Measurements from ENCODE around the gene SOD1. TPM values are rescaled to one million over a fixed set of nuclear protein-coding genes. Genes with fewer than 3 reads are reported as not detected.

Gene SOD1
- total and polyA plus RNA-seq, 2 of the 13 experiments (the other 11 are each of a cell fraction or from before 2014, with no cell fraction given): 317 to 537 TPM

DNA sequence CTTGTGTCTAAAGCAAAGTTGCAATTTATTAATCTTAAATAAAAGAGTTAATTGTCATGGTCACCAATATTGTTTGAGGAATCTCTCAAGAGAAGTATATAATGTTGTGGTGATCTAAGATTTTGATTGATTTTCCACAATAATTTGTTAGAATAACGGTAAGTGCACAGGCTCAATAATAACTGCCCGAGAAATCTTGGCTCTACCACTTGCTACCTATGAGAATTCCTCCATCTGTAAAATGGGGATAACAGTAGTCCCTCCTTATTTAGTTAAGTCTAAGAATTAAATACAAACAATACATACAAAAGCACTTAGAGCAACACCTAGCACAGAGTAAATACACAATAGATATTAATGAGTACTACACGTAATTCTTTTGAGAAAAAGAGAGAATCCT is 53.6 kb downstream of the SOD1 start:
- H3K9me3 ChIP-seq (ENCODE audit: low read length): no peaks in the 10 kb centered on the region
- peaks cover 97% of the 10 kb centered on the region for H3K79me2 ChIP-seq (ENCODE audit: insufficient read depth, low read length)
- no peaks in the 10 kb centered on the region for H3K36me3 ChIP-seq (replicated peaks in 1 of 2; ENCODE audit: control insufficient read depth in 1 of 2, insufficient read depth in 2 of 2, low read length in 2 of 2)
- in situ Hi-C loops (cut with HindIII; ENCODE audit: extremely low pct_ligation_motif_present, low pct_unique_long_range_greater_than_20kb): no loop called here
- peaks cover 53% of the 10 kb centered on the region for H3K4me1 ChIP-seq (ENCODE audit: insufficient read depth, low read length)
- ATAC-seq (no peak), DNase-seq (ENCODE audit: low spot score) (no peak), FAIRE-seq (no peak)
- no TSS peak for BruUV-seq (replicated peaks)
- H2AFZ ChIP-seq (ENCODE audit: low read length): no peak overlapping the region
- TF ChIP-seq ZIK1 (CRISPR knock-in tag; IDR thresholded peaks at IDR 0.05; ENCODE audit: borderline replicate concordance, low read depth) (no peak), NR2F2 (IDR thresholded peaks at IDR 0.05; ENCODE audit: borderline replicate concordance, low read depth) (no peak), ZNF556 (CRISPR knock-in tag; IDR thresholded peaks at IDR 0.05; ENCODE audit: borderline replicate concordance) (no peak), ZNF17 (CRISPR knock-in tag; IDR thresholded peaks at IDR 0.05) (no peak), FOXC1 (CRISPR knock-in tag; IDR thresholded peaks at IDR 0.05; ENCODE audit: borderline replicate concordance) (no peak), ZNF598 (CRISPR knock-in tag; IDR thresholded peaks at IDR 0.05; ENCODE audit: borderline replicate concordance) (no peak), SNAI1 (CRISPR knock-in tag; IDR thresholded peaks at IDR 0.05; ENCODE audit: borderline replicate concordance) (no peak), TP53 (CRISPR knock-in tag; conservative IDR thresholded peaks at IDR 0.05) (no peak), ZFP36L1 (CRISPR knock-in tag; IDR thresholded peaks at IDR 0.05) (no peak), KLF15 (CRISPR knock-in tag; IDR thresholded peaks at IDR 0.05; ENCODE audit: borderline replicate concordance) (no peak), RAD51 (IDR thresholded peaks at IDR 0.05; ENCODE audit: borderline replicate concordance) (no peak)
- TF ChIP-seq, protein P1, sequence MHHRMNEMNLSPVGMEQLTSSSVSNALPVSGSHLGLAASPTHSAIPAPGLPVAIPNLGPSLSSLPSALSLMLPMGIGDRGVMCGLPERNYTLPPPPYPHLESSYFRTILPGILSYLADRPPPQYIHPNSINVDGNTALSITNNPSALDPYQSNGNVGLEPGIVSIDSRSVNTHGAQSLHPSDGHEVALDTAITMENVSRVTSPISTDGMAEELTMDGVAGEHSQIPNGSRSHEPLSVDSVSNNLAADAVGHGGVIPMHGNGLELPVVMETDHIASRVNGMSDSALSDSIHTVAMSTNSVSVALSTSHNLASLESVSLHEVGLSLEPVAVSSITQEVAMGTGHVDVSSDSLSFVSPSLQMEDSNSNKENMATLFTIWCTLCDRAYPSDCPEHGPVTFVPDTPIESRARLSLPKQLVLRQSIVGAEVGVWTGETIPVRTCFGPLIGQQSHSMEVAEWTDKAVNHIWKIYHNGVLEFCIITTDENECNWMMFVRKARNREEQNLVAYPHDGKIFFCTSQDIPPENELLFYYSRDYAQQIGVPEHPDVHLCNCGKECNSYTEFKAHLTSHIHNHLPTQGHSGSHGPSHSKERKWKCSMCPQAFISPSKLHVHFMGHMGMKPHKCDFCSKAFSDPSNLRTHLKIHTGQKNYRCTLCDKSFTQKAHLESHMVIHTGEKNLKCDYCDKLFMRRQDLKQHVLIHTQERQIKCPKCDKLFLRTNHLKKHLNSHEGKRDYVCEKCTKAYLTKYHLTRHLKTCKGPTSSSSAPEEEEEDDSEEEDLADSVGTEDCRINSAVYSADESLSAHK (CRISPR knock-in tag; IDR thresholded peaks at IDR 0.05; ENCODE audit: borderline replicate concordance): no peak
- no peaks in the 10 kb centered on the region for H3K27me3 ChIP-seq (ENCODE audit: control insufficient read depth in 1 of 2, insufficient read depth in 2 of 2, low read length in 2 of 2)
- no peak overlapping the region for H3K9ac ChIP-seq (ENCODE audit: insufficient read depth, low read depth, low read length)
- H3K4me3 ChIP-seq (replicated peaks in 1 of 3; ENCODE audit: insufficient read depth in 1 of 3, low read depth in 2 of 3, low read length in 3 of 3): no peak overlapping the region
- POLR2A ChIA-PET: no interaction called here
- no peak overlapping the region for H3K4me2 ChIP-seq (ENCODE audit: low read depth, low read length)
- 60% methylated on average over 3 of the region's 3 CpGs for WGBS (ENCODE audit: low lambda C conversion rate)
- no peak overlapping the region for H3K27ac ChIP-seq (ENCODE audit: extremely low read length, insufficient read depth, low read length)
- H4K20me1 ChIP-seq (ENCODE audit: insufficient read depth, low read length): peaks cover 78% of the 10 kb centered on the region
- CTCF ChIA-PET (ENCODE audit: low intra/inter-chr PET ratio, low total read pairs): no interaction called here
- intact Hi-C loops (cut with micrococcal nuclease; ENCODE audit: unreplicated experiment): loop anchor here (10.0 kb wide), 1 partner anchor 48 kb away; no protein-coding TSS in a partner anchor
